Neutrophil (primary cell): ENCODE results near the gene NUP133.

ENCODE experiments used
- H3K27ac ChIP-seq: fragments of 200-600 bp; sonication (generic); 2 replicates; pipeline ENCODE4 v1.5.1; 2016; ENCODE audit warnings: mild to moderate bottlenecking, moderate library complexity
- H3K27me3 ChIP-seq: fragments of 200-600 bp; sonication (generic); 2 replicates; pipeline ENCODE4 v1.6.0; 2016; ENCODE audit warnings: mild to moderate bottlenecking
- H3K36me3 ChIP-seq: fragments of 200-600 bp; sonication (generic); 2 replicates; pipeline ENCODE4 v1.5.1; 2017
- H3K4me1 ChIP-seq, 2 experiments: fragments of 200-600 bp in 1 of 2; sonication (generic) in 1 of 2; 1 replicate in 1 of 2; 2 replicates in 1 of 2; pipeline versions ENCODE4 v1.5.1 to v1.6.1; 2013 to 2016; ENCODE audit warnings: low read depth in 1 of 2, low read length in 1 of 2, mild to moderate bottlenecking in 1 of 2, moderate library complexity in 1 of 2; ENCODE audit not compliant: control insufficient read depth in 1 of 2, insufficient read depth in 1 of 2
- H3K4me3 ChIP-seq, 2 experiments: fragments of 200-600 bp in 1 of 2; sonication (generic) in 1 of 2; 1 replicate in 1 of 2; 2 replicates in 1 of 2; pipeline ENCODE4 v1.5.1; 2013 to 2016; ENCODE audit warnings: low read depth in 1 of 2, low read length in 1 of 2, mild to moderate bottlenecking in 1 of 2, moderate library complexity in 1 of 2
- H3K9me3 ChIP-seq: fragments of 200-600 bp; sonication (generic); 2 replicates; pipeline ENCODE4 v1.5.1; 2016
- TF ChIP-seq, protein P1 (sequence below): fragments of 200-600 bp; sonication (generic); IDR thresholded peaks from 2 replicates; pipeline ENCODE4 v1.5.1; 2016; ENCODE audit warnings: antibody characterized with exemption

Gene NUP133

DNA sequence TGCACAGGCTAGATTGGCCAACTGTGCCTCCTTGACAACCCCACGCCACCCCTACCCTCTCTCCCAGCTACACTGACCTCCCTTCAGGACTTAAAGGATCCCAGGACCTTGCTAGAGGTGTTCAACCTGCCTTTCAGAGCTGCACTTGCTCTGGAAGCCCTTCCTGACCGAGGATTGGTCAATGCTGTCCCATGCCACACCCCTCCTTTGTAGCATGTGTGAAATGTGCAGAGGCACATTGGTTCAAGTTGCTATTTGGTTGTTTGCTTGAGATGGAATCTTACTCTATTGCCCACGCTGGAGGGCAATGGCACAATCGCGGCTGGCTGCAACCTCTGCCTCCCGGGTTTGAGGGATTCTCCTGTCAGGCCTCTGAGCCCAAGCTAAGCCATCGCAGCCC, 96.1 kb downstream of the NUP133 start:
- H3K36me3 ChIP-seq = no peaks in the 10 kb centered on the region
- H3K4me1 ChIP-seq = peaks cover 0 to 10% of the 10 kb centered on the region in 2 experiments
- H3K27me3 ChIP-seq = peaks cover 81% of the 10 kb centered on the region
- H3K27ac ChIP-seq = no peak overlapping the region
- TF ChIP-seq, protein P1, sequence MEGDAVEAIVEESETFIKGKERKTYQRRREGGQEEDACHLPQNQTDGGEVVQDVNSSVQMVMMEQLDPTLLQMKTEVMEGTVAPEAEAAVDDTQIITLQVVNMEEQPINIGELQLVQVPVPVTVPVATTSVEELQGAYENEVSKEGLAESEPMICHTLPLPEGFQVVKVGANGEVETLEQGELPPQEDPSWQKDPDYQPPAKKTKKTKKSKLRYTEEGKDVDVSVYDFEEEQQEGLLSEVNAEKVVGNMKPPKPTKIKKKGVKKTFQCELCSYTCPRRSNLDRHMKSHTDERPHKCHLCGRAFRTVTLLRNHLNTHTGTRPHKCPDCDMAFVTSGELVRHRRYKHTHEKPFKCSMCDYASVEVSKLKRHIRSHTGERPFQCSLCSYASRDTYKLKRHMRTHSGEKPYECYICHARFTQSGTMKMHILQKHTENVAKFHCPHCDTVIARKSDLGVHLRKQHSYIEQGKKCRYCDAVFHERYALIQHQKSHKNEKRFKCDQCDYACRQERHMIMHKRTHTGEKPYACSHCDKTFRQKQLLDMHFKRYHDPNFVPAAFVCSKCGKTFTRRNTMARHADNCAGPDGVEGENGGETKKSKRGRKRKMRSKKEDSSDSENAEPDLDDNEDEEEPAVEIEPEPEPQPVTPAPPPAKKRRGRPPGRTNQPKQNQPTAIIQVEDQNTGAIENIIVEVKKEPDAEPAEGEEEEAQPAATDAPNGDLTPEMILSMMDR = no peak
- no peak overlapping the region for H3K4me3 ChIP-seq
- H3K9me3 ChIP-seq = no peaks in the 10 kb centered on the region

DNA sequence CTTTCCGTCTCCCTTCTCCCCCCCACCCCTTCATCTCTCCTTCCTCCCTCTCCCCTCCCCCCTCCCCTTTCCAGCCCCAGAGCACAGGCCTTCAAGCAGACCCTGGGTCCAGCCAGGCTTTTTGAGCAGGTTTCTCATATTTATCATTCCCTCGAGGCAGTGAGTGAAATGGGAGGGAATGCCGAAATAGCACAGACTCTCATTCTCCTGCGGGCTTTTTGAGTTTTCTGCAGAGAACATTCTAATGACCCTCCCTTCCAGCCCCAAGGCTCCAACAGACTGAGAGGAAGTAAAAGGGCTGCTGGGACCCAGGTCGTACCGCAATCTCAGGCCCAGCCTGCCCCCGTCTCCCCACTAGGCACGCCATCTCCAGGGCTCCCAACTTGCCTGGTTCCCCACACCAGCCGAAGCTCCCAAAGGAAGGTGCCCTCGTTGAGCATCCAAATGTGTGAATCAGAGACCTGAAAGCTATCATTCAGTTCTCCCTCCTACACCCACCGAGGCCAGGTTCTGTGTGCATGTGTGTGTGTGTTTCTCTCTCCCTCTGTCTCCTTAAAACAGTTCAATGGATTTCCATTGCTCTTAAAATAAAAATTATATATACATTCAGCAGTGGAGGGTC, 96.6 kb downstream of the NUP133 start:
- Histone ChIP-seq H3K4me1 (peaks cover 0 to 10% of the 10 kb centered on the region in 2 experiments), H3K9me3 (no peaks in the 10 kb centered on the region), H3K4me3 (no peak overlapping the region), H3K27me3 (peaks cover 86% of the 10 kb centered on the region), H3K36me3 (no peaks in the 10 kb centered on the region), H3K27ac (no peak overlapping the region)
- TF ChIP-seq, protein P1 = no peak

DNA sequence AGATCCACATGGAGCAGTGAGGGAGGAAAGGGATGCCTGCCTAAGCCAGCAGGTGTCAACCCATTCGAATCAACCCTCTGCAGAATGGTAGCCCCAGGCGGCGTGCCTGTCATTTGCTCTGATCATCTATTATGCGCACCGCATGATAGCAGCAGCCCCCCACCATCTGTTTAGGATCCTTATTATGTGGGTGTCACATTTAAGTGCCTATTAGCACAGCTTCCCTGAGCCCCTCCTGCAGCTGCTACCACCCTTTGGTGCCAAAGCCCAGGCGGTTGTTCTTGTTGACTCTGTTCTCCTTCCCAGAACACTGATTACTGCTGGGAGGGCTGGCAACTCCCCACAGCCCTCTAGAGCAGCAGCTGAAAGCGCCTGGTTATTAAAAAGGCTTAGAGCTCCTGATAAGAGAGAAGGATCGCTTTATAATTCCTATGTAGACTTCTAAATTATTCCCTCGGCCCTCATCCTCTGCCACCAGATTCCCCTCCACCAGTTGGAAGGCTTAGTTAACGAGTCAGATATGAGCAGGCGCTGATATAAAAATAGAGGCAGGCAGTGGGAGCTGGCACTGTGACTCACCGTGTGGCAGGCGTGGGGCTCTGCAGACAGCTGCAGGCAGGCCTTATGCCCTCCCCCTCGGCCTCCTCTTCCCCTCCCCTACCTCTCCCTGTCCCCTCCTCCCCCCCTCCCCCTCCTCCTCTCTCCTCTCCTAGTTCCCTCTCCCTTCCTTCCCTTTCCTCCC, 97.3 kb downstream of the NUP133 start:
- TF ChIP-seq, protein P1 = no peak
- Histone ChIP-seq H3K4me3 (no peak overlapping the region), H3K36me3 (no peaks in the 10 kb centered on the region), H3K4me1 (peaks cover 0 to 5% of the 10 kb centered on the region in 2 experiments), H3K27ac (no peak overlapping the region), H3K9me3 (no peaks in the 10 kb centered on the region), H3K27me3 (peaks cover 93% of the 10 kb centered on the region)

DNA sequence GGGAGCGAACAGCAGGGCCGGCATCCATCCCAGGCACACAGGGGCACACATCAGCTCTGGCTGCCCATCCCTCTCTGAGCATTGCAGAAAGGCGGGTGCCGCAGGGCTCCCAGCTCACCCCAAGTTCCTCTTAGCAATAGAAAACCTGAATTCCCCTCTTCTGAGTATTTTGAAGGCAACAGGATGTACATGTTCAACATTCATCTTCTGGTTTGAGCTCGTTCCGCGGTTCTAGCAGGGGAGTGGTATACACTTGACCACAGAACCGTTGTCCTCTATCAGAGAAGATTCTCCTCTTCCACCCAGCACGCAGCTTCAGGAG, 97.8 kb downstream of the NUP133 start:
- Histone ChIP-seq H3K27me3 (peaks cover 97% of the 10 kb centered on the region), H3K36me3 (no peaks in the 10 kb centered on the region), H3K9me3 (no peaks in the 10 kb centered on the region), H3K4me3 (no peak overlapping the region), H3K4me1 (no peaks in the 10 kb centered on the region), H3K27ac (no peak overlapping the region)
- TF ChIP-seq, protein P1 = no peak

DNA sequence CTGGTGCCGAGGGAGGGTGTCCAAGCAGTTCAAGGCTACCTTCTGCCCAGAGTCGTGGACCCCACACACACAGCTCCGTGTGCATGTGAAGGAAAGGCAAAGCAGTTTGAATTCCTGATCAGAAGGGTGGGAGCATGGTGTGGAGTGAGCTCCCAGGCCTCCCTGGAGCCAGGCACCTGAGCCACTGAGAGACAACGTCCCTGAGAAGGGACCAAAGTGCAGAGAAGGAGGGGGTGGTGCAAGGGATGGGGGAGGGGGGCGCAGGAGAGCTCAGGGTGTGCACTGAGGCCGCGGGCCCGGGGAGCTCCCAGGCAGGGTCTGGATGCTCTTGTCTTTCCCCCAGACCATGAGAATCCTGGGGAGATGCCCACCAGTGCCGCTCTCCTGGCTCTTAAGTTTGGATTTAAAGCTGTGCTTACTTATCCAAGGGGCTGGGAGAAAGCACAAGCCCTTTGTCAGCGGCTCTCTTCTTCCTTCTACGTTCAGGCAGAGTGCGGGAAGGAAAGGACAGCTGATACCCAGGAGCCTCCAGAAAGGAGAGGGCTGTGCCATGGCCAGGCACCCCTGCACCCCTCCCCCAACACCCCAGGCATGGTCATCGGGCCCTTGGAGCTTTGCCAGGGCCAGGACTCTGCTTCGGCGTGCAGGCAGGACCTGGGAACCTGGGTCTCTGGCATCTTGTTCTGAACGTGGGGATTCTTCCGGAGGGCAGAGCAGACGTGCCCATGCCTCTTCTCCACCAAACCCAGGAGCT, 98.3 kb downstream of the NUP133 start:
- Histone ChIP-seq H3K27ac (no peak overlapping the region), H3K36me3 (no peaks in the 10 kb centered on the region), H3K4me3 (no peak overlapping the region), H3K4me1 (no peaks in the 10 kb centered on the region), H3K27me3 (peaks cover 97% of the 10 kb centered on the region), H3K9me3 (no peaks in the 10 kb centered on the region)
- TF ChIP-seq, protein P1 = no peak
